ENCODE results near the gene ZNF496. TPM values are rescaled to one million over a fixed set of nuclear protein-coding genes. Genes with fewer than 3 reads are reported as not detected.
A peak's percentile ranks its signal among the peaks of the same experiment; 100 is the strongest.
"Not testable (repeated sequence)": the region's sequence is repeated elsewhere in the genome, so short reads cannot be mapped to it uniquely, and the experiment has no call there.

ZNF496 gene
- polyA plus RNA-seq, 4 donors, result 1.6 to 16.1 (median 5.2) TPM

- not testable (repeated sequence) for DNase-seq; H3K4me3 ChIP-seq (ENCODE audit: low read depth in 1 of 3, low read length in 3 of 3); FAIRE-seq; H3K27me3 ChIP-seq (ENCODE audit: control insufficient read depth in 3 of 3, insufficient read depth in 3 of 3, low read length in 3 of 3); H3K36me3 ChIP-seq (ENCODE audit: control insufficient read depth in 3 of 3, insufficient read depth in 2 of 3, low read depth in 1 of 3, low read length in 3 of 3); H3K27ac ChIP-seq (ENCODE audit: low read depth in 1 of 3, low read length in 2 of 3); H3K4me1 ChIP-seq (ENCODE audit: control insufficient read depth in 3 of 3, insufficient read depth in 2 of 3, low read depth in 1 of 3, low read length in 2 of 3)
- WGBS, 3 donors, result 86 to 100% (median 96%) methylated on average over 1 of the region's 1 CpG
- H3K9me3 ChIP-seq (ENCODE audit: control insufficient read depth in 2 of 2, insufficient read depth in 1 of 2, low read depth in 1 of 2, low read length in 1 of 2), result peaks cover 0 to 13% of the 10 kb centered on the region in 2 donors
Observed at GRCh38 chr1:247363000-247363399, 31.3 kb upstream of the ZNF496 start.

- H3K4me3 ChIP-seq (ENCODE audit: low read depth in 1 of 3, low read length in 3 of 3), result no peak overlapping the region
- no peak for DNase-seq
- no peak overlapping the region for H3K27ac ChIP-seq (ENCODE audit: low read depth in 1 of 3, low read length in 2 of 3)
- H3K9me3 ChIP-seq (ENCODE audit: control insufficient read depth in 2 of 2, insufficient read depth in 1 of 2, low read depth in 1 of 2, low read length in 1 of 2), result peaks cover 0 to 13% of the 10 kb centered on the region in 2 donors
- 58 to 81% (median 63%) methylated on average over 5 of the region's 5 CpGs for WGBS, 3 donors
- peaks cover 0 to 3% (median 0%) of the 10 kb centered on the region in 3 donors for H3K4me1 ChIP-seq (ENCODE audit: control insufficient read depth in 3 of 3, insufficient read depth in 2 of 3, low read depth in 1 of 3, low read length in 2 of 3)
- no peak for FAIRE-seq
- no peaks in the 10 kb centered on the region for H3K27me3 ChIP-seq (ENCODE audit: control insufficient read depth in 3 of 3, insufficient read depth in 3 of 3, low read length in 3 of 3)
- H3K36me3 ChIP-seq (ENCODE audit: control insufficient read depth in 3 of 3, insufficient read depth in 2 of 3, low read depth in 1 of 3, low read length in 3 of 3), result no peaks in the 10 kb centered on the region
Observed at GRCh38 chr1:247362153-247362552, 30.5 kb upstream of the ZNF496 start.

- Histone ChIP-seq H3K4me1 (ENCODE audit: control insufficient read depth in 3 of 3, insufficient read depth in 2 of 3, low read depth in 1 of 3, low read length in 2 of 3) (peaks cover 0 to 3% (median 0%) of the 10 kb centered on the region in 3 donors), H3K27ac (ENCODE audit: low read depth in 1 of 3, low read length in 2 of 3) (peak overlapping the region in 2 of 3 donors; percentile 21 to 47), H3K9me3 (ENCODE audit: control insufficient read depth in 2 of 2, insufficient read depth in 1 of 2, low read depth in 1 of 2, low read length in 1 of 2) (peaks cover 0 to 10% of the 10 kb centered on the region in 2 donors), H3K4me3 (ENCODE audit: low read depth in 1 of 3, low read length in 3 of 3) (no peak overlapping the region), H3K27me3 (ENCODE audit: control insufficient read depth in 3 of 3, insufficient read depth in 3 of 3, low read length in 3 of 3) (no peaks in the 10 kb centered on the region), H3K36me3 (ENCODE audit: control insufficient read depth in 3 of 3, insufficient read depth in 2 of 3, low read depth in 1 of 3, low read length in 3 of 3) (no peaks in the 10 kb centered on the region)
- WGBS, 3 donors, result 41 to 55% (median 43%) methylated on average over 11 of the region's 11 CpGs
- DNase-seq, result no peak
- no peak for FAIRE-seq
Observed at GRCh38 chr1:247360991-247361731, 29.5 kb upstream of the ZNF496 start.

GRCh38 chr1:247360116-247360898 is 28.6 kb upstream of the ZNF496 start:
- DNase-seq (no peak), FAIRE-seq (no peak)
- H3K27ac ChIP-seq (ENCODE audit: low read depth in 1 of 3, low read length in 2 of 3), result peak overlapping the region in 1 of 3 donors; percentile 83
- H3K36me3 ChIP-seq (ENCODE audit: control insufficient read depth in 3 of 3, insufficient read depth in 2 of 3, low read depth in 1 of 3, low read length in 3 of 3), result no peaks in the 10 kb centered on the region
- no peak overlapping the region for H3K4me3 ChIP-seq (ENCODE audit: low read depth in 1 of 3, low read length in 3 of 3)
- H3K4me1 ChIP-seq (ENCODE audit: control insufficient read depth in 3 of 3, insufficient read depth in 2 of 3, low read depth in 1 of 3, low read length in 2 of 3), result peaks cover 0 to 3% (median 0%) of the 10 kb centered on the region in 3 donors
- H3K9me3 ChIP-seq (ENCODE audit: control insufficient read depth in 2 of 2, insufficient read depth in 1 of 2, low read depth in 1 of 2, low read length in 1 of 2), result peaks cover 0 to 5% of the 10 kb centered on the region in 2 donors
- 57 to 77% (median 72%) methylated on average over 13 of the region's 13 CpGs for WGBS, 3 donors
- no peaks in the 10 kb centered on the region for H3K27me3 ChIP-seq (ENCODE audit: control insufficient read depth in 3 of 3, insufficient read depth in 3 of 3, low read length in 3 of 3)

- WGBS, 3 donors, result 91 to 94% (median 91%) methylated on average over 6 of the region's 6 CpGs
- no peaks in the 10 kb centered on the region for H3K9me3 ChIP-seq (ENCODE audit: control insufficient read depth in 2 of 2, insufficient read depth in 1 of 2, low read depth in 1 of 2, low read length in 1 of 2)
- no peak overlapping the region for H3K4me3 ChIP-seq (ENCODE audit: low read depth in 1 of 3, low read length in 3 of 3)
- H3K27me3 ChIP-seq (ENCODE audit: control insufficient read depth in 3 of 3, insufficient read depth in 3 of 3, low read length in 3 of 3), result no peaks in the 10 kb centered on the region
- no peaks in the 10 kb centered on the region for H3K36me3 ChIP-seq (ENCODE audit: control insufficient read depth in 3 of 3, insufficient read depth in 2 of 3, low read depth in 1 of 3, low read length in 3 of 3)
- DNase-seq, result no peak
- no peak overlapping the region for H3K27ac ChIP-seq (ENCODE audit: low read depth in 1 of 3, low read length in 2 of 3)
- H3K4me1 ChIP-seq (ENCODE audit: control insufficient read depth in 3 of 3, insufficient read depth in 2 of 3, low read depth in 1 of 3, low read length in 2 of 3), result peaks cover 0 to 3% (median 0%) of the 10 kb centered on the region in 3 donors
- no peak for FAIRE-seq
Observed at GRCh38 chr1:247359559-247359958, 27.9 kb upstream of the ZNF496 start.

GRCh38 chr1:247358920-247359319 is 27.3 kb upstream of the ZNF496 start:
- Histone ChIP-seq H3K27ac (ENCODE audit: low read depth in 1 of 3, low read length in 2 of 3) (no peak overlapping the region), H3K36me3 (ENCODE audit: control insufficient read depth in 3 of 3, insufficient read depth in 2 of 3, low read depth in 1 of 3, low read length in 3 of 3) (no peaks in the 10 kb centered on the region), H3K4me1 (ENCODE audit: control insufficient read depth in 3 of 3, insufficient read depth in 2 of 3, low read depth in 1 of 3, low read length in 2 of 3) (peaks cover 0 to 3% (median 0%) of the 10 kb centered on the region in 3 donors), H3K9me3 (ENCODE audit: control insufficient read depth in 2 of 2, insufficient read depth in 1 of 2, low read depth in 1 of 2, low read length in 1 of 2) (no peaks in the 10 kb centered on the region), H3K27me3 (ENCODE audit: control insufficient read depth in 3 of 3, insufficient read depth in 3 of 3, low read length in 3 of 3) (no peaks in the 10 kb centered on the region), H3K4me3 (ENCODE audit: low read depth in 1 of 3, low read length in 3 of 3) (no peak overlapping the region)
- no peak for FAIRE-seq
- DNase-seq, result no peak
- 73 to 87% (median 77%) methylated on average over 5 of the region's 5 CpGs for WGBS, 3 donors

- H3K27me3 ChIP-seq (ENCODE audit: control insufficient read depth in 3 of 3, insufficient read depth in 3 of 3, low read length in 3 of 3), result no peaks in the 10 kb centered on the region
- no peak overlapping the region for H3K4me3 ChIP-seq (ENCODE audit: low read depth in 1 of 3, low read length in 3 of 3)
- H3K36me3 ChIP-seq (ENCODE audit: control insufficient read depth in 3 of 3, insufficient read depth in 2 of 3, low read depth in 1 of 3, low read length in 3 of 3), result no peaks in the 10 kb centered on the region
- 43 to 53% (median 47%) methylated on average over 6 of the region's 6 CpGs for WGBS, 3 donors
- DNase-seq (no peak), FAIRE-seq (no peak)
- H3K27ac ChIP-seq (ENCODE audit: low read depth in 1 of 3, low read length in 2 of 3), result no peak overlapping the region
- H3K4me1 ChIP-seq (ENCODE audit: control insufficient read depth in 3 of 3, insufficient read depth in 2 of 3, low read depth in 1 of 3, low read length in 2 of 3), result peaks cover 0 to 3% (median 0%) of the 10 kb centered on the region in 3 donors
- peaks cover 0 to 6% of the 10 kb centered on the region in 2 donors for H3K9me3 ChIP-seq (ENCODE audit: control insufficient read depth in 2 of 2, insufficient read depth in 1 of 2, low read depth in 1 of 2, low read length in 1 of 2)
Observed at GRCh38 chr1:247357781-247358211, 26.1 kb upstream of the ZNF496 start.

- Histone ChIP-seq H3K9me3 (ENCODE audit: control insufficient read depth in 2 of 2, insufficient read depth in 1 of 2, low read depth in 1 of 2, low read length in 1 of 2) (peaks cover 0 to 9% of the 10 kb centered on the region in 2 donors), H3K4me1 (ENCODE audit: control insufficient read depth in 3 of 3, insufficient read depth in 2 of 3, low read depth in 1 of 3, low read length in 2 of 3) (peaks cover 0 to 3% (median 0%) of the 10 kb centered on the region in 3 donors), H3K27me3 (ENCODE audit: control insufficient read depth in 3 of 3, insufficient read depth in 3 of 3, low read length in 3 of 3) (no peaks in the 10 kb centered on the region), H3K27ac (ENCODE audit: low read depth in 1 of 3, low read length in 2 of 3) (peak overlapping the region in 1 of 3 donors; percentile 33), H3K36me3 (ENCODE audit: control insufficient read depth in 3 of 3, insufficient read depth in 2 of 3, low read depth in 1 of 3, low read length in 3 of 3) (no peaks in the 10 kb centered on the region), H3K4me3 (ENCODE audit: low read depth in 1 of 3, low read length in 3 of 3) (no peak overlapping the region)
- FAIRE-seq (no peak), DNase-seq (no peak)
- 32 to 50% (median 40%) methylated on average over 7 of the region's 7 CpGs for WGBS, 3 donors
Observed at GRCh38 chr1:247357052-247357780, 25.5 kb upstream of the ZNF496 start.

All from small intestine (tissue), 7 donors.